OCI-LY7 (cell line): ENCODE data around the gene RPA3.

Source experiments
- EZH2phosphoT487 ChIP-seq: fragments of 200-600 bp; sonication (generic); IDR thresholded peaks from 2 replicates; pipeline ENCODE4 v1.6.1; 2018; ENCODE audit warnings: low read depth, borderline replicate concordance, mild to moderate bottlenecking, mixed run types, antibody characterized with exemption, low read length, moderate library complexity, mixed read lengths
- TF ChIP-seq, protein P1 (sequence below): fragments of 200-600 bp; sonication (generic); conservative IDR thresholded peaks from 2 replicates; pipeline ENCODE4 v1.5.1; 2014; ENCODE audit warnings: mild to moderate bottlenecking, antibody characterized with exemption, low read length, moderate library complexity, mixed read lengths

DNA sequence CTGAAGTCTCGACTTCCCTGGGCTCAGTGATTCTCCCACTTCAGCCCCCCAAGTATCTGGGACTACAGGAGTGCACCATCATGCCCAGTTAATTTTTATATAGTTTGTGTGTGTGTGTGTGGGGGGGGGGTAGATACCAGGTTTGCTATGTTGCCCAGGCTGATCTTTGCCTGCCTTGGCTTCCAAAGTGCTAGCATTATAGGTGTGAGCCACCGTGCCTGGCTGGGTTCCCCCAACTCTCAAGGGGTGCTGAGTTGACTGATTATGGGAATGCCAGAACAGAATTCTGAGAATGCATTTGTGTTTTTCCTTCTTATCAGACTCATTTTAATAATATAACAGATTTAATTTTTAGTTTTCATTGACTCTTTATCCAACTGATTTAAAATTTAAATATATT, 19.5 kb downstream of the RPA3 start:
- TF ChIP-seq, protein P1, sequence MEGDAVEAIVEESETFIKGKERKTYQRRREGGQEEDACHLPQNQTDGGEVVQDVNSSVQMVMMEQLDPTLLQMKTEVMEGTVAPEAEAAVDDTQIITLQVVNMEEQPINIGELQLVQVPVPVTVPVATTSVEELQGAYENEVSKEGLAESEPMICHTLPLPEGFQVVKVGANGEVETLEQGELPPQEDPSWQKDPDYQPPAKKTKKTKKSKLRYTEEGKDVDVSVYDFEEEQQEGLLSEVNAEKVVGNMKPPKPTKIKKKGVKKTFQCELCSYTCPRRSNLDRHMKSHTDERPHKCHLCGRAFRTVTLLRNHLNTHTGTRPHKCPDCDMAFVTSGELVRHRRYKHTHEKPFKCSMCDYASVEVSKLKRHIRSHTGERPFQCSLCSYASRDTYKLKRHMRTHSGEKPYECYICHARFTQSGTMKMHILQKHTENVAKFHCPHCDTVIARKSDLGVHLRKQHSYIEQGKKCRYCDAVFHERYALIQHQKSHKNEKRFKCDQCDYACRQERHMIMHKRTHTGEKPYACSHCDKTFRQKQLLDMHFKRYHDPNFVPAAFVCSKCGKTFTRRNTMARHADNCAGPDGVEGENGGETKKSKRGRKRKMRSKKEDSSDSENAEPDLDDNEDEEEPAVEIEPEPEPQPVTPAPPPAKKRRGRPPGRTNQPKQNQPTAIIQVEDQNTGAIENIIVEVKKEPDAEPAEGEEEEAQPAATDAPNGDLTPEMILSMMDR, result no peak
- TF ChIP-seq EZH2phosphoT487, result no peak
